GM18873 (cell line): ENCODE results near the gene SPG7.
"Not testable (repeated sequence)": the region's sequence is repeated elsewhere in the genome, so short reads cannot be mapped to it uniquely, and the experiment has no call there.

Experiments used
- ATAC-seq: cut with Tn5 transposase; IDR thresholded peaks from one replicate; pipeline ENCODE4 v1.9.1; 2021; ENCODE audit warnings: mild to moderate bottlenecking, moderate library complexity, moderate number of reproducible peaks; ENCODE audit not compliant: unreplicated experiment, low FRiP score

The SPG7 gene

GRCh38 chr16:89507834-89508590, at the start of gene SPG7:
Gene SPG7 (plus strand): TSS chr16:89508403. CDS start chr16:89508418, 15 bp downstream.
- peak; percentile 53 for ATAC-seq

- ATAC-seq = no peak
Measured at GRCh38 chr16:89458551-89458950, 49.7 kb upstream of the SPG7 start.

GRCh38 chr16:89458967-89459366, 49.2 kb upstream of the SPG7 start:
- no peak for ATAC-seq

GRCh38 chr16:89460556-89460955, 47.6 kb upstream of the SPG7 start:
- ATAC-seq = no peak

- not testable (repeated sequence) for ATAC-seq
Measured at GRCh38 chr16:89461890-89462289, 46.3 kb upstream of the SPG7 start.

GRCh38 chr16:89462639-89463038, 45.6 kb upstream of the SPG7 start:
- not testable (repeated sequence) for ATAC-seq

GRCh38 chr16:89463312-89463711, 44.9 kb upstream of the SPG7 start:
- not testable (repeated sequence) for ATAC-seq

GRCh38 chr16:89466920-89467319, 41.3 kb upstream of the SPG7 start:
- ATAC-seq = no peak

- no peak for ATAC-seq
Measured at GRCh38 chr16:89467382-89467781, 40.8 kb upstream of the SPG7 start.

GRCh38 chr16:89472711-89473075, 35.5 kb upstream of the SPG7 start:
- no peak for ATAC-seq

- ATAC-seq = no peak
Measured at GRCh38 chr16:89473136-89473712, 35.0 kb upstream of the SPG7 start.

- ATAC-seq = no peak
Measured at GRCh38 chr16:89473791-89474414, 34.3 kb upstream of the SPG7 start.

GRCh38 chr16:89475144-89475543, 33.1 kb upstream of the SPG7 start:
- no peak for ATAC-seq

- ATAC-seq = no peak
Measured at GRCh38 chr16:89476379-89476778, 31.8 kb upstream of the SPG7 start.

GRCh38 chr16:89476811-89477261, 31.4 kb upstream of the SPG7 start:
- no peak for ATAC-seq

GRCh38 chr16:89478576-89479221, 29.5 kb upstream of the SPG7 start:
- no peak for ATAC-seq

- no peak for ATAC-seq
Measured at GRCh38 chr16:89481356-89481955, 26.7 kb upstream of the SPG7 start.

- no peak for ATAC-seq
Measured at GRCh38 chr16:89482150-89482816, 25.9 kb upstream of the SPG7 start.

GRCh38 chr16:89482817-89483205, 25.4 kb upstream of the SPG7 start:
- no peak for ATAC-seq

- no peak for ATAC-seq
Measured at GRCh38 chr16:89484041-89484501, 24.1 kb upstream of the SPG7 start.
